PC-3 (cell line): ENCODE data around the gene PGP.

ENCODE experiments used
- EZH2 ChIP-seq: fragments of 300-600 bp; sonication (generic); IDR thresholded peaks from one replicate; pipeline ENCODE4 v1.6.1; 2017; ENCODE audit warnings: antibody characterized with exemption, mild to moderate bottlenecking, low read length; ENCODE audit not compliant: unreplicated experiment
- TF ChIP-seq, protein P1 (sequence below): fragments of 300-600 bp; sonication (generic); conservative IDR thresholded peaks from 2 replicates; pipeline ENCODE4 v1.5.1; 2017; ENCODE audit warnings: antibody characterized with exemption, low read depth, mild to moderate bottlenecking, low read length

DNA sequence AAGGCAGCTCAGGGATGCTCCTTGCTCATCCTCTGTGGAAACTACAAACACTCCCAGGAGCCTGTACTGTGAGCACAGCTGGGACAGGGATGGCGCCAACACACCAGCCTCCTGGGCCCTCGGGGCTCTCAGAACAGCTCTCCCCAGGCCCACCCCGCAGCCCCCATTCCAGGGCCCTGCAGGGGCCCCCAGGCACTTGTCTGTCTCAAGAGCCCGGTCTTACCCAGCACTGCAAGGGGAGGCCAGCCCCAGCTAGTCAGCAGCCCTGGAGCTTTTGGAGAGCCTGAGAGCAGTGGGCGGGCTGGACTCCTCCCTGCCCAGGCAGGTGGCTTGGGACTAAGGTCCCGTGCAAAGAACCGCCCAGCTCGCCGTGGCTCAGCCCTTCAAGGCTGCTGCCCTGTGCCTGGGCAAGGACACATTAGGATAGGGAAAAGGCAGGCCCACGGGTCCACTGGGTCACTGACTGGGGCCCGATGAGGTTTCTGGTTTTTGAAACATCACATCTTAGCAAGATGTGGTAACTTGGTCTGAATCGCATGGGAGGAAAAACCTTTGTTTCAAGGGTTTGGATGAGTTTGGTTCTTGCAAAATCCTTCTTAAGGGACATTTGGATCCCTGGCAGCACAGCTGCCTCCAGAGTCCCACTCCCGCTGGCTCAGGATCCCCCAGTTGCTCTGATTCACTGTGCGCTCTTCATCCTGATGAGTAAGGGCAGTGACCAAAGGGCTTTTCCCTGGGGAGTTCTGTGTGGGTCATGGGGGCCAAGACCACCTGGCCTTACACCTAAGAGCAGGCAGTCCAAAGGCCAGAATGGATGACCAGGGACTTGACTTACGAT lies 24.4 kb upstream of the PGP start:
- TF ChIP-seq, protein P1, sequence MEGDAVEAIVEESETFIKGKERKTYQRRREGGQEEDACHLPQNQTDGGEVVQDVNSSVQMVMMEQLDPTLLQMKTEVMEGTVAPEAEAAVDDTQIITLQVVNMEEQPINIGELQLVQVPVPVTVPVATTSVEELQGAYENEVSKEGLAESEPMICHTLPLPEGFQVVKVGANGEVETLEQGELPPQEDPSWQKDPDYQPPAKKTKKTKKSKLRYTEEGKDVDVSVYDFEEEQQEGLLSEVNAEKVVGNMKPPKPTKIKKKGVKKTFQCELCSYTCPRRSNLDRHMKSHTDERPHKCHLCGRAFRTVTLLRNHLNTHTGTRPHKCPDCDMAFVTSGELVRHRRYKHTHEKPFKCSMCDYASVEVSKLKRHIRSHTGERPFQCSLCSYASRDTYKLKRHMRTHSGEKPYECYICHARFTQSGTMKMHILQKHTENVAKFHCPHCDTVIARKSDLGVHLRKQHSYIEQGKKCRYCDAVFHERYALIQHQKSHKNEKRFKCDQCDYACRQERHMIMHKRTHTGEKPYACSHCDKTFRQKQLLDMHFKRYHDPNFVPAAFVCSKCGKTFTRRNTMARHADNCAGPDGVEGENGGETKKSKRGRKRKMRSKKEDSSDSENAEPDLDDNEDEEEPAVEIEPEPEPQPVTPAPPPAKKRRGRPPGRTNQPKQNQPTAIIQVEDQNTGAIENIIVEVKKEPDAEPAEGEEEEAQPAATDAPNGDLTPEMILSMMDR: no peak
- no peak for TF ChIP-seq EZH2
